CD4-positive, alpha-beta memory T cell (primary cell): ENCODE results near the gene PANX2. TPM values are rescaled to one million over a fixed set of nuclear protein-coding genes. Genes with fewer than 3 reads are reported as not detected.
A peak's percentile ranks its signal among the peaks of the same experiment; 100 is the strongest.
"Not testable (repeated sequence)": the region's sequence is repeated elsewhere in the genome, so short reads cannot be mapped to it uniquely, and the experiment has no call there.

Experiments
- CTCF ChIA-PET: fragments of 350-600 bp; sonication (Branson Sonifier 250); formaldehyde crosslinking; loops from one replicate; lab custom pipeline; 2021; ENCODE audit warnings: inconsistent platforms; ENCODE audit not compliant: partially characterized antibody; lab: Charles Lee
- POLR2A ChIA-PET: fragments of 350-600 bp; sonication (Branson Sonifier 250); formaldehyde crosslinking; loops from one replicate; lab custom pipeline; 2021; ENCODE audit not compliant: partially characterized antibody; lab: Charles Lee
- DNase-seq, 5 donors: peaks; one replicate each; pipeline versions ENCODE4 v3.0.0 to v3.0.0-alpha.2; 2020 to 2022; ENCODE audit warnings: mixed read lengths in 1 of 5
- H3K27ac ChIP-seq: one replicate; pipeline ENCODE4 v1.7.0; 2013; ENCODE audit warnings: low read depth, low read length
- H3K27me3 ChIP-seq: 2 replicates; pipeline ENCODE4 v1.7.0; 2013; ENCODE audit warnings: mild to moderate bottlenecking, low read length, moderate library complexity; ENCODE audit not compliant: insufficient read depth
- H3K36me3 ChIP-seq: 2 replicates; pipeline ENCODE4 v1.7.0; 2013; ENCODE audit warnings: mild to moderate bottlenecking, low read length, moderate library complexity; ENCODE audit not compliant: insufficient read depth
- H3K4me1 ChIP-seq: 2 replicates; pipeline ENCODE4 v1.7.0; 2013; ENCODE audit warnings: mild to moderate bottlenecking, low read length, moderate library complexity; ENCODE audit not compliant: insufficient read depth
- H3K4me3 ChIP-seq, 2 donors: one replicate each; pipeline ENCODE4 v1.7.0; 2013; ENCODE audit warnings: low read length in 2 of 2, mild to moderate bottlenecking in 1 of 2
- H3K9me3 ChIP-seq, 2 donors: one replicate each; pipeline ENCODE4 v1.7.0; 2013; ENCODE audit warnings: low read length in 2 of 2, control low read depth in 1 of 2; ENCODE audit not compliant: control insufficient read depth in 1 of 2
- H3K27ac Mint-ChIP-seq, 7 donors: one replicate each; pipeline ENCODE4 v1.8.0; 2020 to 2021; ENCODE audit warnings: mixed read lengths in 7 of 7, mild to moderate bottlenecking in 6 of 7, inconsistent platforms in 3 of 7, moderate library complexity in 3 of 7
- H3K27me3 Mint-ChIP-seq, 2 donors: one replicate each; pipeline ENCODE4 v1.8.0; 2020 to 2021; ENCODE audit warnings: mixed read lengths in 2 of 2
- H3K36me3 Mint-ChIP-seq, 2 donors: one replicate each; pipeline ENCODE4 v1.8.0; 2020 to 2021; ENCODE audit warnings: mixed read lengths in 2 of 2, inconsistent platforms in 1 of 2, mild to moderate bottlenecking in 1 of 2
- H3K4me1 Mint-ChIP-seq, 4 donors: one replicate each; pipeline ENCODE4 v1.8.0; 2020 to 2021; ENCODE audit warnings: mixed read lengths in 4 of 4, mild to moderate bottlenecking in 1 of 4
- H3K4me3 Mint-ChIP-seq, 8 donors: one replicate each; pipeline ENCODE4 v1.8.0; 2020 to 2021; ENCODE audit warnings: mixed read lengths in 8 of 8, mild to moderate bottlenecking in 7 of 8, moderate library complexity in 6 of 8, inconsistent platforms in 3 of 8
- H3K9me3 Mint-ChIP-seq, 8 donors: one replicate each; pipeline ENCODE4 v1.8.0; 2020 to 2021; ENCODE audit warnings: mixed read lengths in 8 of 8, mild to moderate bottlenecking in 5 of 8, inconsistent platforms in 3 of 8, moderate library complexity in 1 of 8
- intact Hi-C: fragments of 100-400 bp; cut with micrococcal nuclease; formaldehyde crosslinking; loops from one replicate; pipeline ENCODE4 v1.15.1; 2023
- polyA plus RNA-seq, 2 donors: library from polyadenylated mRNA; unstranded; fragments of 300-500 nt; fragmentation: Illumina TruSeq; gene quantifications; one replicate each; pipeline ENCODE4 v1.2.3, GENCODE V29; 2021
- total RNA-seq, 2 experiments: library from RNA; stranded (reverse); gene quantifications; one replicate each; pipeline ENCODE4 v1.2.3, GENCODE V29; 2021

Gene PANX2
- total and polyA plus RNA-seq, 4 experiments from 2014 or later: not detected

- H3K4me1 Mint-ChIP-seq, H3K36me3 ChIP-seq, H3K27me3 ChIP-seq, POLR2A ChIA-PET, H3K9me3 ChIP-seq, H3K4me3 Mint-ChIP-seq, H3K4me1 ChIP-seq, H3K27ac ChIP-seq, H3K27ac Mint-ChIP-seq, H3K4me3 ChIP-seq, DNase-seq, H3K36me3 Mint-ChIP-seq, H3K27me3 Mint-ChIP-seq, H3K9me3 Mint-ChIP-seq: not testable (repeated sequence)
- intact Hi-C loops: loop anchor here (5.0 kb wide), 1 partner anchor 195 kb away; the partner anchor contains the start of gene PPP6R2
- CTCF ChIA-PET: interaction anchor here (1.2 to 4.0 kb wide), 7 partner anchors 39 to 92 kb away, joined by 3 to 30 read pairs (median 9); no protein-coding TSS in a partner anchor
Observed at GRCh38 chr22:50147258-50148165, 23.0 kb upstream of the PANX2 start.

GRCh38 chr22:50148166-50148500 is 22.4 kb upstream of the PANX2 start:
- Mint-ChIP-seq H3K27me3 (peaks cover 0 to 3% of the 10 kb centered on the region in 2 donors), H3K4me1 (peaks cover 0 to 4% (median under 1%) of the 10 kb centered on the region in 4 donors), H3K27ac (no peak overlapping the region), H3K9me3 (no peaks in the 10 kb centered on the region), H3K36me3 (no peaks in the 10 kb centered on the region), H3K4me3 (no peak overlapping the region)
- POLR2A ChIA-PET: no interaction called here
- H3K27me3 ChIP-seq: no peaks in the 10 kb centered on the region
- DNase-seq: no peak
- H3K4me3 ChIP-seq: no peak overlapping the region
- CTCF ChIA-PET: interaction anchor here (1.0 to 4.0 kb wide), 8 partner anchors 40 to 91 kb away, joined by 3 to 30 read pairs (median 8); no protein-coding TSS in a partner anchor
- H3K27ac ChIP-seq: no peak overlapping the region
- no peaks in the 10 kb centered on the region for H3K36me3 ChIP-seq
- no peaks in the 10 kb centered on the region for H3K4me1 ChIP-seq
- H3K9me3 ChIP-seq: no peaks in the 10 kb centered on the region
- intact Hi-C loops: loop anchor here (5.0 kb wide), 1 partner anchor 194 kb away; the partner anchor contains the start of gene PPP6R2

- H3K9me3 ChIP-seq: no peaks in the 10 kb centered on the region
- intact Hi-C loops: loop anchor here (1.0 to 5.0 kb wide), 6 partner anchors 41 to 382 kb away; partner anchors contain the start of genes DENND6B and PPP6R2
- H3K4me1 ChIP-seq: no peaks in the 10 kb centered on the region
- POLR2A ChIA-PET: interaction anchor here (0.6 to 2.5 kb wide), 3 partner anchors 9 to 60 kb away, joined by 3 to 14 read pairs (median 4); no protein-coding TSS in a partner anchor
- no peak overlapping the region for H3K4me3 ChIP-seq
- Mint-ChIP-seq H3K27ac (peak overlapping the region in 1 of 7 donors; percentile 7), H3K36me3 (no peaks in the 10 kb centered on the region), H3K4me3 (no peak overlapping the region), H3K9me3 (no peaks in the 10 kb centered on the region), H3K4me1 (peaks cover 0 to 4% (median under 1%) of the 10 kb centered on the region in 4 donors), H3K27me3 (peaks cover 2 to 3% of the 10 kb centered on the region in 2 donors)
- DNase-seq: peak; percentile 69 to 76 (median 75)
- H3K27me3 ChIP-seq: no peaks in the 10 kb centered on the region
- H3K27ac ChIP-seq: no peak overlapping the region
- CTCF ChIA-PET: interaction anchor here (0.6 to 4.0 kb wide), 14 partner anchors 15 to 181 kb away, joined by 3 to 30 read pairs (median 4); no protein-coding TSS in a partner anchor
- no peaks in the 10 kb centered on the region for H3K36me3 ChIP-seq
Observed at GRCh38 chr22:50148991-50149721, 21.4 kb upstream of the PANX2 start.

GRCh38 chr22:50150161-50151129 is 20.1 kb upstream of the PANX2 start:
- no peaks in the 10 kb centered on the region for H3K36me3 ChIP-seq
- no peaks in the 10 kb centered on the region for H3K4me1 ChIP-seq
- ChIA-PET CTCF (interaction anchor here (1.1 to 4.0 kb wide), 5 partner anchors 14 to 89 kb away, joined by 3 to 30 read pairs (median 9); no protein-coding TSS in a partner anchor), POLR2A (interaction anchor here (0.8 to 2.5 kb wide), 3 partner anchors 9 to 59 kb away, joined by 4 to 14 read pairs (median 4); no protein-coding TSS in a partner anchor)
- no peak overlapping the region for H3K4me3 ChIP-seq
- DNase-seq: no peak
- Mint-ChIP-seq H3K27me3 (peaks cover 2 to 3% of the 10 kb centered on the region in 2 donors), H3K4me3 (no peak overlapping the region), H3K4me1 (peaks cover 0 to 4% (median under 1%) of the 10 kb centered on the region in 4 donors), H3K36me3 (no peaks in the 10 kb centered on the region), H3K9me3 (no peaks in the 10 kb centered on the region), H3K27ac (no peak overlapping the region)
- H3K27ac ChIP-seq: no peak overlapping the region
- H3K9me3 ChIP-seq: no peaks in the 10 kb centered on the region
- H3K27me3 ChIP-seq: no peaks in the 10 kb centered on the region
- intact Hi-C loops: no loop called here

GRCh38 chr22:50151571-50152537 is 18.7 kb upstream of the PANX2 start:
- Mint-ChIP-seq H3K27me3 (peaks cover 2 to 3% of the 10 kb centered on the region in 2 donors), H3K9me3 (no peaks in the 10 kb centered on the region), H3K4me3 (no peak overlapping the region), H3K27ac (peak overlapping the region in 1 of 7 donors; percentile 35), H3K4me1 (peaks cover 0 to 2% (median under 1%) of the 10 kb centered on the region in 4 donors), H3K36me3 (no peaks in the 10 kb centered on the region)
- intact Hi-C loops: no loop called here
- ChIA-PET CTCF (interaction anchor here (2.8 to 4.0 kb wide), 3 partner anchors 57 to 88 kb away, joined by 9 to 30 read pairs (median 19); no protein-coding TSS in a partner anchor), POLR2A (interaction anchor here (0.9 kb wide), 1 partner anchor 10 kb away, joined by 4 read pairs; no protein-coding TSS in a partner anchor)
- Histone ChIP-seq H3K9me3 (no peaks in the 10 kb centered on the region), H3K27ac (no peak overlapping the region), H3K4me1 (no peaks in the 10 kb centered on the region), H3K36me3 (no peaks in the 10 kb centered on the region), H3K27me3 (no peaks in the 10 kb centered on the region), H3K4me3 (no peak overlapping the region)
- DNase-seq: no peak
